Umbilical cord (tissue), 2 donors: ENCODE results near the gene TRIO. TPM values are rescaled to one million over a fixed set of nuclear protein-coding genes. Genes with fewer than 3 reads are reported as not detected.
"Not testable (repeated sequence)": the region's sequence is repeated elsewhere in the genome, so short reads cannot be mapped to it uniquely, and the experiment has no call there.

ENCODE experiments used
- DNase-seq: peaks from one replicate; pipeline ENCODE4 v3.0.0-alpha.2; 2015; ENCODE audit warnings: low spot score
- total RNA-seq: library from RNA; depleted of rRNA; stranded (reverse); fragments of >200 nt; gene quantifications from one replicate; pipeline ENCODE4 v1.2.3, GENCODE V29; 2014; ENCODE audit warnings: low replicate concordance; ENCODE audit not compliant: insufficient read depth

TRIO gene
- total RNA-seq, 1 donor from 2014 or later: 170 TPM

GRCh38 chr5:14379739-14380497 is 236.8 kb downstream of the TRIO start:
- DNase-seq: no peak

GRCh38 chr5:14380712-14381111 is 237.6 kb downstream of the TRIO start:
- DNase-seq: no peak

- DNase-seq: no peak
Measured at GRCh38 chr5:14382640-14383039, 239.5 kb downstream of the TRIO start.

- DNase-seq: no peak
Measured at GRCh38 chr5:14383923-14384322, 240.8 kb downstream of the TRIO start.

- no peak for DNase-seq
Measured at GRCh38 chr5:14385019-14385418, 241.9 kb downstream of the TRIO start.

- no peak for DNase-seq
Measured at GRCh38 chr5:14386884-14387624, 243.9 kb downstream of the TRIO start.

GRCh38 chr5:14388741-14389140 is 245.6 kb downstream of the TRIO start:
- no peak for DNase-seq

GRCh38 chr5:14392552-14392951 is 249.4 kb downstream of the TRIO start:
- not testable (repeated sequence) for DNase-seq

- DNase-seq: no peak
Measured at GRCh38 chr5:14394365-14394764, 251.2 kb downstream of the TRIO start.

- no peak for DNase-seq
Measured at GRCh38 chr5:14395411-14395810, 252.3 kb downstream of the TRIO start.

- DNase-seq: no peak
Measured at GRCh38 chr5:14396066-14396465, 252.9 kb downstream of the TRIO start.

- DNase-seq: no peak
Measured at GRCh38 chr5:14396737-14397136, 253.6 kb downstream of the TRIO start.

GRCh38 chr5:14397717-14398116 is 254.6 kb downstream of the TRIO start:
- DNase-seq: peak; percentile 51

- DNase-seq: peak; percentile 76
Measured at GRCh38 chr5:14399054-14399692, 256.0 kb downstream of the TRIO start.

- DNase-seq: no peak
Measured at GRCh38 chr5:14400085-14400484, 256.9 kb downstream of the TRIO start.

- DNase-seq: no peak
Measured at GRCh38 chr5:14400611-14401010, 257.5 kb downstream of the TRIO start.

GRCh38 chr5:14401639-14402038 is 258.5 kb downstream of the TRIO start:
- no peak for DNase-seq

GRCh38 chr5:14402424-14402823 is 259.3 kb downstream of the TRIO start:
- no peak for DNase-seq

GRCh38 chr5:14404780-14405179 is 261.6 kb downstream of the TRIO start:
- no peak for DNase-seq

GRCh38 chr5:14405267-14405666 is 262.1 kb downstream of the TRIO start:
- DNase-seq: no peak

- no peak for DNase-seq
Measured at GRCh38 chr5:14405706-14406553, 262.8 kb downstream of the TRIO start.

- DNase-seq: no peak
Measured at GRCh38 chr5:14406554-14406849, 263.4 kb downstream of the TRIO start.
